HCT116 (cell line): Measurements from ENCODE around the gene NPAP1. TPM values are rescaled to one million over a fixed set of nuclear protein-coding genes. Genes with fewer than 3 reads are reported as not detected.

ENCODE experiments used
- ATAC-seq: fragments of 200-7000 bp; cut with Tn5 transposase; 2 replicates; pipeline ENCODE4 v1.9.1; 2020; ENCODE audit warnings: mild to moderate bottlenecking, moderate library complexity
- BruUV-seq: library from RNA; stranded (reverse); fragments of 400-500 nt; replicated peaks from 2 replicates; lab custom pipeline; 2021; lab: Mats Ljungman, UMichigan
- CTCF ChIA-PET: fragments of 300-600 bp; sonication (Branson Sonifier 250); formaldehyde crosslinking; loops from one replicate; lab custom pipeline; 2021; ENCODE audit warnings: antibody characterized with exemption; lab: Charles Lee
- POLR2A ChIA-PET: fragments of 300-600, 350-600 bp; sonication (Branson Sonifier 250); formaldehyde crosslinking; loops from one replicate; lab custom pipeline; 2021; ENCODE audit warnings: antibody characterized with exemption; lab: Charles Lee
- RAD21 ChIA-PET, 2 experiments: fragments of 300-600 bp; sonication (Branson Sonifier 250); formaldehyde crosslinking; loops; one replicate each; lab custom pipeline; 2023; ENCODE audit warnings: low total read pairs in 2 of 2; ENCODE audit not compliant: uncharacterized antibody in 2 of 2, unreplicated experiment in 2 of 2, low non-redundant PET in 1 of 2; lab: Charles Lee
- DNase-seq: peaks from one replicate; pipeline ENCODE4 v3.0.0-alpha.2; 2010; ENCODE audit warnings: low read depth, low spot score
- H2AFZ ChIP-seq: fragments of 200-600 bp; shearing (Covaris generic), sonication (generic); 2 replicates; pipeline ENCODE4 v1.6.1; 2017; ENCODE audit warnings: low read depth, mixed run types, mixed read lengths, antibody characterized with exemption, low read length; ENCODE audit not compliant: poor library complexity, severe bottlenecking
- H3K27ac ChIP-seq: 2 replicates; pipeline ENCODE4 v1.5.1; 2012; ENCODE audit warnings: low read depth, low read length
- H3K27me3 ChIP-seq: fragments of 200-600 bp; sonication (generic); 2 replicates; pipeline ENCODE4 v1.6.1; 2016; ENCODE audit warnings: mixed run types, low read length, mixed read lengths; ENCODE audit not compliant: insufficient read depth
- H3K36me3 ChIP-seq, 2 experiments: fragments of 200-500 bp in 1 of 2; fragments of 200-600 bp in 1 of 2; sonication (Bioruptor generic) in 1 of 2; sonication (generic) in 1 of 2; 2 replicates each; pipeline versions ENCODE4 v1.5.1 to v1.6.1; 2014 to 2016; ENCODE audit warnings: low read length in 2 of 2, inconsistent platforms in 1 of 2, mixed read lengths in 1 of 2, mixed run types in 1 of 2; ENCODE audit not compliant: insufficient read depth in 2 of 2, control insufficient read depth in 1 of 2
- H3K4me1 ChIP-seq, 2 experiments: fragments of 200-600 bp in 1 of 2; sonication (generic) in 1 of 2; 2 replicates each; pipeline versions ENCODE4 v1.5.1 to v1.6.1; 2012 to 2017; ENCODE audit warnings: low read length in 2 of 2, inconsistent platforms in 1 of 2, mild to moderate bottlenecking in 1 of 2, mixed read lengths in 1 of 2, mixed run types in 1 of 2, moderate library complexity in 1 of 2; ENCODE audit not compliant: insufficient read depth in 2 of 2, control insufficient read depth in 1 of 2
- H3K4me2 ChIP-seq: fragments of 200-600 bp; sonication (generic); 2 replicates; pipeline ENCODE4 v1.6.1; 2017; ENCODE audit warnings: mixed run types, low read length, mixed read lengths
- H3K4me3 ChIP-seq, 2 experiments: fragments of 200-600 bp in 1 of 2; sonication (generic) in 1 of 2; replicated peaks in 1 of 2; 2 replicates each; pipeline ENCODE4 v1.5.1; 2011 to 2016; ENCODE audit warnings: low read length in 2 of 2, control low read depth in 1 of 2, low read depth in 1 of 2, mild to moderate bottlenecking in 1 of 2, mixed read lengths in 1 of 2, mixed run types in 1 of 2
- H3K79me2 ChIP-seq: fragments of 200-600 bp; sonication (generic); 2 replicates; pipeline ENCODE4 v1.6.1; 2017; ENCODE audit warnings: mild to moderate bottlenecking, mixed run types, low read length, moderate library complexity, mixed read lengths; ENCODE audit not compliant: insufficient read depth
- H3K9ac ChIP-seq: fragments of 200-600 bp; sonication (generic); 2 replicates; pipeline ENCODE4 v1.6.1; 2016; ENCODE audit warnings: low read length, mixed read lengths
- H3K9me2 ChIP-seq: fragments of 200-600 bp; sonication (generic), shearing (Covaris generic); 2 replicates; pipeline ENCODE4 v1.6.1; 2017; ENCODE audit warnings: mixed run types, mild to moderate bottlenecking, moderate library complexity; ENCODE audit not compliant: insufficient read depth
- H3K9me3 ChIP-seq, 2 experiments: fragments of 200-500 bp in 1 of 2; fragments of 200-600 bp in 1 of 2; sonication (Bioruptor generic) in 1 of 2; sonication (generic) in 1 of 2; 2 replicates each; pipeline ENCODE4 v1.6.1; 2014 to 2017; ENCODE audit warnings: low read length in 2 of 2, mixed read lengths in 2 of 2, inconsistent platforms in 1 of 2, low read depth in 1 of 2, mild to moderate bottlenecking in 1 of 2, mixed run types in 1 of 2, moderate library complexity in 1 of 2; ENCODE audit not compliant: control insufficient read depth in 1 of 2, insufficient read depth in 1 of 2
- H4K20me1 ChIP-seq: fragments of 200-600 bp; sonication (generic), shearing (Covaris generic); 2 replicates; pipeline ENCODE4 v1.6.1; 2017; ENCODE audit warnings: mixed run types, mild to moderate bottlenecking, moderate library complexity; ENCODE audit not compliant: insufficient read depth
- ATF3 ChIP-seq: IDR thresholded peaks from 2 replicates; pipeline ENCODE4 v1.6.1; 2012
- CBX3 ChIP-seq: IDR thresholded peaks from 2 replicates; pipeline ENCODE4 v1.6.1; 2012; ENCODE audit warnings: low read depth
- CEBPB ChIP-seq: IDR thresholded peaks from 2 replicates; pipeline ENCODE4 v1.6.1; 2012; ENCODE audit warnings: low read depth
- EGR1 ChIP-seq: IDR thresholded peaks from 2 replicates; pipeline ENCODE4 v1.6.1; 2012; ENCODE audit warnings: low read depth
- ELF1 ChIP-seq: IDR thresholded peaks from 2 replicates; pipeline ENCODE4 v1.6.1; 2012; ENCODE audit warnings: low read depth, borderline replicate concordance
- EZH2 ChIP-seq: fragments of 200-600 bp; sonication (generic); IDR thresholded peaks from 2 replicates; pipeline ENCODE4 v1.6.1; 2017; ENCODE audit warnings: antibody characterized with exemption, mixed run types
- EZH2phosphoT487 ChIP-seq: fragments of 200-600 bp; IDR thresholded peaks from 2 replicates; pipeline ENCODE4 v1.6.1; 2018; ENCODE audit warnings: antibody characterized with exemption, borderline replicate concordance
- FOSL1 ChIP-seq: IDR thresholded peaks from 2 replicates; pipeline ENCODE4 v1.6.1; 2012; ENCODE audit warnings: low read depth
- JUND ChIP-seq: IDR thresholded peaks from 2 replicates; pipeline ENCODE4 v1.6.1; 2012
- MAX ChIP-seq: IDR thresholded peaks from 2 replicates; pipeline ENCODE4 v1.6.1; 2012
- POLR2A ChIP-seq: IDR thresholded peaks from 2 replicates; pipeline ENCODE4 v1.7.0; 2011; ENCODE audit warnings: borderline replicate concordance; ENCODE audit not compliant: insufficient read depth, insufficient read length; ENCODE audit errors: extremely low read depth
- POLR2AphosphoS5 ChIP-seq: IDR thresholded peaks from 2 replicates; pipeline ENCODE4 v1.6.1; 2011; ENCODE audit warnings: mild to moderate bottlenecking, low read depth, low read length, moderate library complexity
- RAD21 ChIP-seq: IDR thresholded peaks from 2 replicates; pipeline ENCODE4 v1.6.1; 2012; ENCODE audit warnings: low read depth, mild to moderate bottlenecking
- SP1 ChIP-seq: IDR thresholded peaks from 2 replicates; pipeline ENCODE4 v1.6.1; 2012; ENCODE audit warnings: low read depth
- SRF ChIP-seq: IDR thresholded peaks from 2 replicates; pipeline ENCODE4 v1.6.1; 2012; ENCODE audit warnings: low read depth
- TCF7L2 ChIP-seq: IDR thresholded peaks from 2 replicates; pipeline ENCODE4 v1.7.0; 2011; ENCODE audit warnings: borderline replicate concordance, inconsistent platforms; ENCODE audit not compliant: insufficient read depth, insufficient read length; ENCODE audit errors: extremely low read depth
- ZFX ChIP-seq: fragments of 450-650 bp; IDR thresholded peaks from 2 replicates; pipeline ENCODE4 v1.6.1; 2017
- ZNF274 ChIP-seq: fragments of 200-500 bp; sonication (Bioruptor generic); IDR thresholded peaks from 2 replicates; pipeline ENCODE4 v1.6.1; 2014; ENCODE audit warnings: mild to moderate bottlenecking, low read depth, low read length, inconsistent platforms
- intact Hi-C: fragments of 100-400 bp; cut with micrococcal nuclease; formaldehyde crosslinking; loops from 2 replicates; pipeline ENCODE4 v1.10.0; 2022
- total RNA-seq: library from RNA; stranded (reverse); gene quantifications from one replicate; pipeline ENCODE4 v1.2.1, GENCODE V29; 2021; ENCODE audit not compliant: unreplicated experiment
- TF ChIP-seq, protein P1 (sequence below), 3 experiments: fragments of 200-600 bp in 1 of 3; sonication (generic) in 1 of 3; IDR thresholded peaks in 2 of 3; conservative IDR thresholded peaks in 1 of 3; 2 replicates each; pipeline ENCODE4 v1.5.1; 2012 to 2017; ENCODE audit warnings: low read depth in 2 of 3, low read length in 2 of 3, antibody characterized with exemption in 1 of 3, borderline replicate concordance in 1 of 3, control low read depth in 1 of 3, mild to moderate bottlenecking in 1 of 3, mixed read lengths in 1 of 3, mixed run types in 1 of 3, moderate library complexity in 1 of 3; ENCODE audit not compliant: insufficient read depth in 1 of 3

NPAP1 gene
- total RNA-seq, 1 experiment from 2014 or later = not detected

GRCh38 chr15:24718289-24719082 lies 42.9 kb downstream of the NPAP1 start:
- Histone ChIP-seq H3K9me2 (no peaks in the 10 kb centered on the region), H3K27me3 (no peaks in the 10 kb centered on the region), H3K9ac (no peak overlapping the region), H3K4me2 (no peak overlapping the region), H3K79me2 (no peaks in the 10 kb centered on the region), H3K4me1 (no peaks in the 10 kb centered on the region), H3K4me3 (no peak overlapping the region)
- intact Hi-C loops = no loop called here
- DNase-seq = no peak
- RAD21 ChIA-PET = no interaction called here
- no peak for ATAC-seq
- POLR2A ChIA-PET = no interaction called here
- no peak for TF ChIP-seq POLR2AphosphoS5
- no peak for TF ChIP-seq POLR2A
- TF ChIP-seq EZH2phosphoT487 = no peak
- no peak for TF ChIP-seq RAD21
- TF ChIP-seq CEBPB = no peak
- TF ChIP-seq FOSL1 = no peak
- TF ChIP-seq EGR1 = no peak
- no peak for TF ChIP-seq ZNF274
- no peak for TF ChIP-seq TCF7L2
- no peak for TF ChIP-seq ELF1
- no peak for TF ChIP-seq JUND
- TF ChIP-seq, protein P1, sequence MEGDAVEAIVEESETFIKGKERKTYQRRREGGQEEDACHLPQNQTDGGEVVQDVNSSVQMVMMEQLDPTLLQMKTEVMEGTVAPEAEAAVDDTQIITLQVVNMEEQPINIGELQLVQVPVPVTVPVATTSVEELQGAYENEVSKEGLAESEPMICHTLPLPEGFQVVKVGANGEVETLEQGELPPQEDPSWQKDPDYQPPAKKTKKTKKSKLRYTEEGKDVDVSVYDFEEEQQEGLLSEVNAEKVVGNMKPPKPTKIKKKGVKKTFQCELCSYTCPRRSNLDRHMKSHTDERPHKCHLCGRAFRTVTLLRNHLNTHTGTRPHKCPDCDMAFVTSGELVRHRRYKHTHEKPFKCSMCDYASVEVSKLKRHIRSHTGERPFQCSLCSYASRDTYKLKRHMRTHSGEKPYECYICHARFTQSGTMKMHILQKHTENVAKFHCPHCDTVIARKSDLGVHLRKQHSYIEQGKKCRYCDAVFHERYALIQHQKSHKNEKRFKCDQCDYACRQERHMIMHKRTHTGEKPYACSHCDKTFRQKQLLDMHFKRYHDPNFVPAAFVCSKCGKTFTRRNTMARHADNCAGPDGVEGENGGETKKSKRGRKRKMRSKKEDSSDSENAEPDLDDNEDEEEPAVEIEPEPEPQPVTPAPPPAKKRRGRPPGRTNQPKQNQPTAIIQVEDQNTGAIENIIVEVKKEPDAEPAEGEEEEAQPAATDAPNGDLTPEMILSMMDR (IDR thresholded peaks at IDR 0.05 in 2 of 3, conservative IDR thresholded peaks at IDR 0.05 in 1 of 3; ENCODE audit: borderline replicate concordance in 1 of 3, insufficient read depth in 1 of 3, low read depth in 2 of 3, low read length in 2 of 3) = no peak
- TF ChIP-seq ATF3 = no peak
- no peak for TF ChIP-seq ZFX
- no peak for TF ChIP-seq SRF
- TF ChIP-seq CBX3 = no peak
- no peak for TF ChIP-seq MAX
- no peak for TF ChIP-seq SP1
- no peak for TF ChIP-seq EZH2
- TF ChIP-seq, all 23 proteins: peak for 0
- Histone ChIP-seq H3K27ac (no peak overlapping the region), H4K20me1 (no peaks in the 10 kb centered on the region), H3K36me3 (no peaks in the 10 kb centered on the region), H3K9me3 (peaks cover 4 to 37% of the 10 kb centered on the region in 2 experiments; a peak in 3 of 4 replicates), H2AFZ (no peak overlapping the region)
- BruUV-seq = no TSS peak
- CTCF ChIA-PET = no interaction called here
